Esophagus muscularis mucosa (tissue), 4 donors: ENCODE measurements around the gene HOXC9. TPM values are rescaled to one million over a fixed set of nuclear protein-coding genes. Genes with fewer than 3 reads are reported as not detected.

Experiments used
- DNase-seq: peaks from one replicate; pipeline ENCODE4 v3.0.0-alpha.2; 2017; ENCODE audit errors: extremely low spot score
- H3K27ac ChIP-seq, 4 donors: fragments of 200-600 bp; sonication (generic); replicated peaks in 1 of 4; 1 replicate in 3 of 4; 2 replicates in 1 of 4; pipeline ENCODE4 v1.5.1; 2016 to 2019; ENCODE audit warnings: mild to moderate bottlenecking in 1 of 4
- H3K27me3 ChIP-seq, 4 donors: fragments of 200-600 bp; sonication (generic); one replicate each; pipeline versions ENCODE4 v1.5.1 to v1.6.0; 2016 to 2019
- H3K36me3 ChIP-seq, 4 donors: fragments of 200-600 bp; sonication (generic); one replicate each; pipeline ENCODE4 v1.5.1; 2016 to 2019
- H3K4me1 ChIP-seq, 4 donors: fragments of 200-600 bp; sonication (generic); one replicate each; pipeline ENCODE4 v1.5.1; 2016 to 2019
- H3K4me3 ChIP-seq, 4 donors: fragments of 200-600 bp; sonication (generic); 1 replicate in 2 of 4; 2 replicates in 2 of 4; pipeline ENCODE4 v1.5.1; 2016 to 2019; ENCODE audit warnings: mild to moderate bottlenecking in 4 of 4, moderate library complexity in 1 of 4
- H3K9me3 ChIP-seq, 4 donors: fragments of 200-600 bp; sonication (generic); 1 replicate in 3 of 4; 2 replicates in 1 of 4; pipeline ENCODE4 v1.5.1; 2016 to 2019
- EP300 ChIP-seq: sonication (generic); formaldehyde crosslinking; IDR thresholded peaks from one replicate; pipeline ENCODE4 v1.6.1; 2017; ENCODE audit warnings: antibody characterized with exemption
- POLR2A ChIP-seq: fragments of 450-650 bp; IDR thresholded peaks from one replicate; pipeline ENCODE4 v1.6.1; 2017; ENCODE audit warnings: antibody characterized with exemption, moderate library complexity, mild to moderate bottlenecking, low read depth
- POLR2AphosphoS5 ChIP-seq, 2 donors: sonication (generic); formaldehyde crosslinking; IDR thresholded peaks; one replicate each; pipeline ENCODE4 v1.6.1; 2017; ENCODE audit warnings: antibody characterized with exemption in 2 of 2
- WGBS: methylation state at CpG from one replicate; pipeline ENCODE4 v1.1.5; 2018; 5-methylcytosine and 5-hydroxymethylcytosine counted together
- intact Hi-C: fragments of 100-400 bp; cut with DNase I; formaldehyde crosslinking; loops from one replicate; pipeline ENCODE4 v1.15.1; 2023
- total RNA-seq, 4 donors: library from RNA; depleted of rRNA; stranded (reverse); fragments of >200 nt; gene quantifications; one replicate each; pipeline versions ENCODE4 v1.1.0 to v1.2.1, GENCODE V29; 2016
- TF ChIP-seq, protein P1 (sequence below), 3 experiments: fragments of 200-600 bp in 2 of 3; fragments of 450-650 bp in 1 of 3; sonication (generic) in 2 of 3; IDR thresholded peaks; one replicate each; pipeline ENCODE4 v1.5.1; 2017 to 2019; ENCODE audit warnings: antibody characterized with exemption in 3 of 3, mild to moderate bottlenecking in 2 of 3, moderate library complexity in 1 of 3

Gene HOXC9
- total RNA-seq, 4 donors from 2014 or later = not detected

DNA sequence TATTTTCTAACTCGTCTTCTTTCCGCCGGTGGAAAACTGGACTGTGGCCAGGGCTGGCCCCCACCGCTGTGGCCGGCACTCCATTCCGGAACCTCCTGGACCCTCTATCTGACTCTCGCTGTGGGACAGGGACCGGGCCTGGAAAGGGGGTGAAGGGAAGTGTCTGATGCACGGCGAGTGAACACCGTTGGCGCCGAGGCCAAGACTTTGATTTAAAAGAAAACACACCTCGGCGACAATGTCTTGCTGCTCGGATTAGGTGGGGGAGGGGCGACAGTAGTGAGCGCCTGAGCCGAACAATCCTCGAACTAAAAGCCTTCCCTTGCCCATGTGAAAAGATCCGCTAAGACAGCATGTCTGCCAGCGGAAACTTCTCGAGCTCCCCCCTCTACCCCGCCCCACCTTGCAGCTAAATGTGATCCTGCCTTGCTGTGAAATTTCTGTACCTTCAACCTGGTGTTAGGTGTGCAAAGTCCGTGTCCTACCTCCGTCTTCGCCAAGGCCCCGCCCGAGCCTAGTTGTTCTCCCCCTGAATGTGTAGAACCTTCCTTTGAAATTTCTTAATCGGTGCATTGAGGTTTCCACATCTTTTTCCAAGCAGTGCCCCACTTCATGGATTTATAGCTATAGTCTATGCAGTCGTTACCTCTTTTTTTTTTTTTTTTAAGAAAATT lies 24.3 kb upstream of the HOXC9 start:
- Histone ChIP-seq H3K4me1 (peaks cover 24 to 30% (median 28%) of the 10 kb centered on the region in 4 donors), H3K9me3 (no peaks in the 10 kb centered on the region), H3K27ac (no peak overlapping the region), H3K27me3 (peaks cover 16 to 100% (median 93%) of the 10 kb centered on the region in 4 donors), H3K4me3 (peak overlapping the region in 2 of 4 donors; percentile 31), H3K36me3 (no peaks in the 10 kb centered on the region)
- DNase-seq = no peak
- intact Hi-C loops = no loop called here
- TF ChIP-seq POLR2AphosphoS5 (IDR thresholded peaks at IDR 0.05) (no peak), POLR2A (no peak), EP300 (no peak)
- TF ChIP-seq, protein P1, sequence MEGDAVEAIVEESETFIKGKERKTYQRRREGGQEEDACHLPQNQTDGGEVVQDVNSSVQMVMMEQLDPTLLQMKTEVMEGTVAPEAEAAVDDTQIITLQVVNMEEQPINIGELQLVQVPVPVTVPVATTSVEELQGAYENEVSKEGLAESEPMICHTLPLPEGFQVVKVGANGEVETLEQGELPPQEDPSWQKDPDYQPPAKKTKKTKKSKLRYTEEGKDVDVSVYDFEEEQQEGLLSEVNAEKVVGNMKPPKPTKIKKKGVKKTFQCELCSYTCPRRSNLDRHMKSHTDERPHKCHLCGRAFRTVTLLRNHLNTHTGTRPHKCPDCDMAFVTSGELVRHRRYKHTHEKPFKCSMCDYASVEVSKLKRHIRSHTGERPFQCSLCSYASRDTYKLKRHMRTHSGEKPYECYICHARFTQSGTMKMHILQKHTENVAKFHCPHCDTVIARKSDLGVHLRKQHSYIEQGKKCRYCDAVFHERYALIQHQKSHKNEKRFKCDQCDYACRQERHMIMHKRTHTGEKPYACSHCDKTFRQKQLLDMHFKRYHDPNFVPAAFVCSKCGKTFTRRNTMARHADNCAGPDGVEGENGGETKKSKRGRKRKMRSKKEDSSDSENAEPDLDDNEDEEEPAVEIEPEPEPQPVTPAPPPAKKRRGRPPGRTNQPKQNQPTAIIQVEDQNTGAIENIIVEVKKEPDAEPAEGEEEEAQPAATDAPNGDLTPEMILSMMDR (IDR thresholded peaks at IDR 0.05) = no peak
- 12% methylated on average over 31 of the region's 31 CpGs for WGBS

DNA sequence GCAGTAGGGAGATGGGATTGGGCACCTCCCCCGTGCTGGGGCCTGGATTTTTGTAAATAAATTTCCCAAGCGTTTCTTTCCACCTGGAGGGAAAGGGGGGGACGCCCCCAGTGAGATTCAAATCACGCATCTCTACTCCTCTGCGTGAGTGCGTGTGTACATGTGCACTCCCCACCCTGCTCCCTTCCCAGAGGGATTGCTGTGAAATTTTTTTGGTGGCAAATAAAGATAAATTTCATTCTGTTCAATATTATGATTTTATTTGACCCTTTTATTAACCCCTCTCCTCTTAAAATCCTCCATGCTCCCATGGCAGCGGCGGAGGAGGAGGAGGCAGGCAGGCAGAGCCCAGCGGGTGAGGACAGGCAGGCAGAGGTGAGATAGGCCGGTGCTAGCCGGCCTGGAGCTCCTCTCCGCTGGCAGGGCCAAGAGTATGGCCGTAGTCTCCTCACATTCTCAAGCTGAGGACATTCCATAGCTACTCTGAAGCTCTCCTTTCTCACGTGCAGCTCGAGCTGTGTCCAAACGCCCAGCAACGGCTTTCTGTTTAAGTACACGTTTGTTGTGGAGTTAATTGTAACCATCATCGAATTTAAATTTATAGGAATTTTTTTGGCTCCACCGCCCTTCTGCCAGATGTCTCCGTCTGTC lies 23.7 kb upstream of the HOXC9 start:
- Histone ChIP-seq H3K27ac (no peak overlapping the region), H3K27me3 (peaks cover 16 to 100% (median 89%) of the 10 kb centered on the region in 4 donors), H3K4me3 (no peak overlapping the region), H3K4me1 (peaks cover 24 to 30% (median 28%) of the 10 kb centered on the region in 4 donors), H3K36me3 (no peaks in the 10 kb centered on the region), H3K9me3 (no peaks in the 10 kb centered on the region)
- no peak for TF ChIP-seq EP300
- no peak for TF ChIP-seq POLR2A
- no peak for TF ChIP-seq POLR2AphosphoS5 (IDR thresholded peaks at IDR 0.05)
- TF ChIP-seq, protein P1 (IDR thresholded peaks at IDR 0.05) = no peak
- WGBS = 14% methylated on average over 21 of the region's 21 CpGs
- no peak for DNase-seq
- intact Hi-C loops = no loop called here

DNA sequence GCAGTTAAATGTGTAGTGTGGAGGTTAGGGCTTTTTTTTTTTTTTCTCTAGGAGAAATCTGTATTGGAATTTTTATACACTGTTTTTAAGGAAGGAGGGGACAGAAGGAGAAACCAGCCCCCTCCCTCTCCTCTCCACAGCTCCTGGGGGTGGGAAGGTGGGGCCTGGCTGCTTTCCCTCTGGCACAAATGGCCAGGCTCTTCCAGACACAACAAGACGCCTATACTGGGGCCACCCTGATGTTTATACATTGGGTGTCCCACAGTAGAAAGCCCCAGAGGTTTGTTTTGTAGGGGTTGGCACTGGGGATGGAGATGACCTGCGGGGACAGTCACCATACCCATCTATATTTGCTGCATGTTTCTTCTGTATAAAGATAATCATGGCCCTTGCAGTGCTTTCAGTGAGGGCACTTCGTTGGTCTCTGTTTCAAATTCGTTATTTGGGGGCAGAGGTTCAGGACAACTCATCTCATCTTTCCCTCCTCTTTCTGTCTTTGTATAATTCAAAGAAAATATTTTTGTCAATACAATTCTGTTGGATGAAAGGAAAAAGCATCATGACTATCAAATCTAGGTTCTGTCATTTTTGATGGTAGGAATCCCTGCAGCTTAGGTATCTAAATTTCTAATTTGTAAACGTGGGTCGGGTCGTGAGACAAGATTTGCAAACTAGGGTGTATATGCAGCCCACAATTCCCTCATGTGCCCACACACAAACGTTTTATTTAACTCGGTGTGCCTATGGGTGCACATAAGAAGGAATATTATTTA lies 23.0 kb upstream of the HOXC9 start:
- 11% methylated on average over 9 of the region's 9 CpGs for WGBS
- no peak overlapping the region for H3K27ac ChIP-seq
- DNase-seq = no peak
- H3K36me3 ChIP-seq = no peaks in the 10 kb centered on the region
- no peak overlapping the region for H3K4me3 ChIP-seq
- H3K4me1 ChIP-seq = peaks cover 24 to 30% (median 28%) of the 10 kb centered on the region in 4 donors
- H3K9me3 ChIP-seq = no peaks in the 10 kb centered on the region
- intact Hi-C loops = no loop called here
- no peak for TF ChIP-seq POLR2A
- H3K27me3 ChIP-seq = peaks cover 16 to 100% (median 90%) of the 10 kb centered on the region in 4 donors

DNA sequence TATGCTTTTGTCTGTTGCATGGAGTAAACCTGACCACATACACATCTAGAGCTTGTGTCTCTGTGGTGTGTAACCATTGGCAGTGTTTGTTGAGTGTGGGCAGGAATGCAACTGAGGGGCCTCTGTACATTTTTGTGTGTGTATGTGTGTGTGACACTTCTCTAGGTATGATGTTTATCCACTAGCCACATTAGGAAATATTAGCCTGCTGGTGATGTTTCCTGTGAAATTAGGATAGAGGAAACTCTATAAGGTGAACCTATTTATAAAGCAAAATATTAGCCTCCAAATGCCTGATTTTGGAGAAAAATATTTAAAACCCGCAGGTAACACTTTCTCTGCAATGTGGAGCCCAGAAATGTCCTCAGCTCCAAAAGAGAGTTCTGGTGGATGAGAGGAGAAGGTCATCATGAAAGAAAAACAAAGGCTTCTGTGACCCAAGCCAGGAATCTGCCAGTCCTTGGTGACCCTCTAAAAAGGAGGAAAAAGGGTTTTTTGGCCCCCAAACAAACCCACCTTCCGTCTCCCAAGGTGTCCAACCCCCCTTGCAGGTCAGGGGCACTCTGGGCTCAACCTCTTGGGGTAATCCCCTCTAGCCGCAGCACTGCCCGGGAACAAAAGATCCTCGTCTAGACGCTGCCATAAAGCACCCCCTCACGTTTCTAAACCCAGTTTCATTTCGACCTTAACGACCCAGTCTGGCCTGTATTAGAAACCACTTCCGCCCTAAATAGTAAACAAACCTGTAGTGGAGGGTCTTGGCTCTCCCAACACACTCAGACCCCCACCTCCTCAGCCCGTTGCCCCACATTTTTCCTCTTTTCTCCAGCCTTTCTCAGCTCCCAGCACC lies 22.1 kb upstream of the HOXC9 start:
- Histone ChIP-seq H3K27me3 (peaks cover 18 to 100% (median 89%) of the 10 kb centered on the region in 4 donors), H3K36me3 (no peaks in the 10 kb centered on the region), H3K27ac (no peak overlapping the region), H3K9me3 (no peaks in the 10 kb centered on the region), H3K4me1 (peaks cover 24 to 30% (median 27%) of the 10 kb centered on the region in 4 donors), H3K4me3 (no peak overlapping the region)
- DNase-seq = no peak
- intact Hi-C loops = no loop called here
- 4% methylated on average over 10 of the region's 11 CpGs for WGBS
- TF ChIP-seq POLR2A (no peak), POLR2AphosphoS5 (IDR thresholded peaks at IDR 0.05) (no peak)
